GM12878 (cell line): ENCODE results near the gene CFAP57. TPM values are rescaled to one million over a fixed set of nuclear protein-coding genes. Genes with fewer than 3 reads are reported as not detected.

ENCODE experiments used
- ATF2 ChIP-seq: IDR thresholded peaks from 2 replicates; pipeline ENCODE4 v1.6.1; 2012; ENCODE audit warnings: low read length, inconsistent platforms
- ATF7 ChIP-seq: fragments of 450-650 bp; IDR thresholded peaks from 2 replicates; pipeline ENCODE4 v1.6.1; 2016; ENCODE audit warnings: low read depth, mild to moderate bottlenecking
- BHLHE40 ChIP-seq, 2 experiments: fragments of 450-650 bp in 1 of 2; IDR thresholded peaks; 2 replicates each; pipeline ENCODE4 v1.6.1; 2011 to 2017; ENCODE audit warnings: low read depth in 2 of 2, borderline replicate concordance in 1 of 2, improper control_type of control experiment in 1 of 2, low read length in 1 of 2, mild to moderate bottlenecking in 1 of 2
- CBX3 ChIP-seq: fragments of 200-600 bp; sonication (generic); IDR thresholded peaks from 2 replicates; pipeline ENCODE4 v1.6.1; 2016; ENCODE audit warnings: low read depth, borderline replicate concordance
- EP300 ChIP-seq, 2 experiments: fragments of 150-350 bp in 1 of 2; IDR thresholded peaks; 2 replicates each; pipeline ENCODE4 v1.6.1; 2011 to 2012; ENCODE audit warnings: low read depth in 2 of 2, low read length in 2 of 2, borderline replicate concordance in 1 of 2, improper control_type of control experiment in 1 of 2, inconsistent platforms in 1 of 2; ENCODE audit not compliant: control insufficient read depth in 1 of 2
- GATAD2B ChIP-seq: fragments of 450-650 bp; conservative IDR thresholded peaks from 2 replicates; pipeline ENCODE4 v1.6.1; 2017; ENCODE audit warnings: low read depth, mild to moderate bottlenecking, moderate library complexity
- KAT2A ChIP-seq: conservative IDR thresholded peaks from 2 replicates; pipeline ENCODE4 v1.6.1; 2011; ENCODE audit warnings: low read depth, low read length; ENCODE audit not compliant: control insufficient read depth
- MTA2 ChIP-seq: fragments of 450-650 bp; IDR thresholded peaks from 2 replicates; pipeline ENCODE4 v1.6.1; 2016; ENCODE audit warnings: low read depth, mild to moderate bottlenecking, moderate library complexity
- NFYA ChIP-seq: IDR thresholded peaks from 2 replicates; pipeline ENCODE4 v1.6.1; 2011; ENCODE audit warnings: low read depth, mild to moderate bottlenecking, low read length, improper control_type of control experiment, borderline replicate concordance
- RBBP5 ChIP-seq: fragments of 200-600 bp; sonication (generic); conservative IDR thresholded peaks from 2 replicates; pipeline ENCODE4 v1.6.1; 2016
- SMAD1 ChIP-seq: fragments of 450-650 bp; IDR thresholded peaks from 2 replicates; pipeline ENCODE4 v1.6.1; 2018; ENCODE audit warnings: mild to moderate bottlenecking, low read depth; ENCODE audit not compliant: partially characterized antibody
- SMARCA5 ChIP-seq: fragments of 450-650 bp; IDR thresholded peaks from 2 replicates; pipeline ENCODE4 v1.6.1; 2017; ENCODE audit warnings: mild to moderate bottlenecking
- TCF3 ChIP-seq: IDR thresholded peaks from 2 replicates; pipeline ENCODE4 v1.6.1; 2012; ENCODE audit warnings: low read depth, mild to moderate bottlenecking, low read length, borderline replicate concordance; ENCODE audit not compliant: insufficient read depth
- polyA plus RNA-seq, 11 experiments: library from polyadenylated mRNA; depleted of rRNA in 4 of 11; unstranded in 6 of 11; stranded (reverse) in 5 of 11; fragments of >200 nt; fragmentation: Nextera tagmentation in 4 of 11; fragmentation: Illumina TruSeq in 1 of 11; extraction: Ambion mirVana in 4 of 11; extraction: Trizol in 1 of 11; gene quantifications; 1 replicate in 1 of 11; 2 replicates in 10 of 11; pipeline versions ENCODE4 v1.2.1 to v1.2.3, GENCODE V29; 2011 to 2016; ENCODE audit warnings: inconsistent platforms in 2 of 11, missing spikeins in 2 of 11, low read depth in 1 of 11
- total RNA-seq, 4 experiments: library from RNA; depleted of rRNA in 3 of 4; stranded (reverse); fragments of >200 nt in 3 of 4; fragmentation: Illumina TruSeq in 1 of 4; extraction: Trizol in 1 of 4; gene quantifications; 2 replicates each; pipeline versions ENCODE4 v1.2.1 to v1.2.3, GENCODE V29; 2013 to 2021
- TF ChIP-seq, protein P1 (sequence below): fragments of 450-650 bp; IDR thresholded peaks from 2 replicates; pipeline ENCODE4 v1.6.1; 2018; ENCODE audit warnings: mild to moderate bottlenecking, low read depth, moderate library complexity; ENCODE audit not compliant: partially characterized antibody
- TF ChIP-seq, protein P2 (sequence below): IDR thresholded peaks from 2 replicates; pipeline ENCODE4 v1.6.1; 2012; ENCODE audit warnings: improper control_type of control experiment, low read depth, low read length; ENCODE audit not compliant: insufficient replicate concordance
- TF ChIP-seq, protein P3 (sequence below): fragments of 450-650 bp; IDR thresholded peaks from 2 replicates; pipeline ENCODE4 v1.6.1; 2014; ENCODE audit warnings: mild to moderate bottlenecking
- TF ChIP-seq, protein P4 (sequence below): fragments of 150-350 bp; IDR thresholded peaks from 2 replicates; pipeline ENCODE4 v1.6.1; 2014; ENCODE audit warnings: mild to moderate bottlenecking, low read depth, low read length

Gene CFAP57
- total and polyA plus RNA-seq, 10 of the 15 experiments (the other 5 are each of a cell fraction or from before 2014, with no cell fraction given), result 0.45 to 4.8 (median 1.3) TPM

GRCh38 chr1:43171876-43172526 is at the start of gene CFAP57, which contains the start of gene EBNA1BP2 (continued):
- TF ChIP-seq, protein P1, sequence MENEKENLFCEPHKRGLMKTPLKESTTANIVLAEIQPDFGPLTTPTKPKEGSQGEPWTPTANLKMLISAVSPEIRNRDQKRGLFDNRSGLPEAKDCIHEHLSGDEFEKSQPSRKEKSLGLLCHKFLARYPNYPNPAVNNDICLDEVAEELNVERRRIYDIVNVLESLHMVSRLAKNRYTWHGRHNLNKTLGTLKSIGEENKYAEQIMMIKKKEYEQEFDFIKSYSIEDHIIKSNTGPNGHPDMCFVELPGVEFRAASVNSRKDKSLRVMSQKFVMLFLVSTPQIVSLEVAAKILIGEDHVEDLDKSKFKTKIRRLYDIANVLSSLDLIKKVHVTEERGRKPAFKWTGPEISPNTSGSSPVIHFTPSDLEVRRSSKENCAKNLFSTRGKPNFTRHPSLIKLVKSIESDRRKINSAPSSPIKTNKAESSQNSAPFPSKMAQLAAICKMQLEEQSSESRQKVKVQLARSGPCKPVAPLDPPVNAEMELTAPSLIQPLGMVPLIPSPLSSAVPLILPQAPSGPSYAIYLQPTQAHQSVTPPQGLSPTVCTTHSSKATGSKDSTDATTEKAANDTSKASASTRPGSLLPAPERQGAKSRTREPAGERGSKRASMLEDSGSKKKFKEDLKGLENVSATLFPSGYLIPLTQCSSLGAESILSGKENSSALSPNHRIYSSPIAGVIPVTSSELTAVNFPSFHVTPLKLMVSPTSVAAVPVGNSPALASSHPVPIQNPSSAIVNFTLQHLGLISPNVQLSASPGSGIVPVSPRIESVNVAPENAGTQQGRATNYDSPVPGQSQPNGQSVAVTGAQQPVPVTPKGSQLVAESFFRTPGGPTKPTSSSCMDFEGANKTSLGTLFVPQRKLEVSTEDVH, result peak; percentile 87
- TF ChIP-seq KAT2A, result no peak
- no peak for TF ChIP-seq EP300 (IDR thresholded peaks at IDR 0.05; ENCODE audit: borderline replicate concordance in 1 of 2, control insufficient read depth in 1 of 2, low read depth in 2 of 2, low read length in 2 of 2)
- no peak for TF ChIP-seq CBX3
- no peak for TF ChIP-seq SMARCA5
- TF ChIP-seq ATF7, result peak; percentile 52; the same call in 1 of the 2 replicates
- no peak for TF ChIP-seq ATF2
- no peak for TF ChIP-seq NFYA
- TF ChIP-seq TCF3, result 0 out of 2 replicates have a peak, but pooled peaks have one; percentile 28
- TF ChIP-seq MTA2, result no peak
- TF ChIP-seq, protein P2, sequence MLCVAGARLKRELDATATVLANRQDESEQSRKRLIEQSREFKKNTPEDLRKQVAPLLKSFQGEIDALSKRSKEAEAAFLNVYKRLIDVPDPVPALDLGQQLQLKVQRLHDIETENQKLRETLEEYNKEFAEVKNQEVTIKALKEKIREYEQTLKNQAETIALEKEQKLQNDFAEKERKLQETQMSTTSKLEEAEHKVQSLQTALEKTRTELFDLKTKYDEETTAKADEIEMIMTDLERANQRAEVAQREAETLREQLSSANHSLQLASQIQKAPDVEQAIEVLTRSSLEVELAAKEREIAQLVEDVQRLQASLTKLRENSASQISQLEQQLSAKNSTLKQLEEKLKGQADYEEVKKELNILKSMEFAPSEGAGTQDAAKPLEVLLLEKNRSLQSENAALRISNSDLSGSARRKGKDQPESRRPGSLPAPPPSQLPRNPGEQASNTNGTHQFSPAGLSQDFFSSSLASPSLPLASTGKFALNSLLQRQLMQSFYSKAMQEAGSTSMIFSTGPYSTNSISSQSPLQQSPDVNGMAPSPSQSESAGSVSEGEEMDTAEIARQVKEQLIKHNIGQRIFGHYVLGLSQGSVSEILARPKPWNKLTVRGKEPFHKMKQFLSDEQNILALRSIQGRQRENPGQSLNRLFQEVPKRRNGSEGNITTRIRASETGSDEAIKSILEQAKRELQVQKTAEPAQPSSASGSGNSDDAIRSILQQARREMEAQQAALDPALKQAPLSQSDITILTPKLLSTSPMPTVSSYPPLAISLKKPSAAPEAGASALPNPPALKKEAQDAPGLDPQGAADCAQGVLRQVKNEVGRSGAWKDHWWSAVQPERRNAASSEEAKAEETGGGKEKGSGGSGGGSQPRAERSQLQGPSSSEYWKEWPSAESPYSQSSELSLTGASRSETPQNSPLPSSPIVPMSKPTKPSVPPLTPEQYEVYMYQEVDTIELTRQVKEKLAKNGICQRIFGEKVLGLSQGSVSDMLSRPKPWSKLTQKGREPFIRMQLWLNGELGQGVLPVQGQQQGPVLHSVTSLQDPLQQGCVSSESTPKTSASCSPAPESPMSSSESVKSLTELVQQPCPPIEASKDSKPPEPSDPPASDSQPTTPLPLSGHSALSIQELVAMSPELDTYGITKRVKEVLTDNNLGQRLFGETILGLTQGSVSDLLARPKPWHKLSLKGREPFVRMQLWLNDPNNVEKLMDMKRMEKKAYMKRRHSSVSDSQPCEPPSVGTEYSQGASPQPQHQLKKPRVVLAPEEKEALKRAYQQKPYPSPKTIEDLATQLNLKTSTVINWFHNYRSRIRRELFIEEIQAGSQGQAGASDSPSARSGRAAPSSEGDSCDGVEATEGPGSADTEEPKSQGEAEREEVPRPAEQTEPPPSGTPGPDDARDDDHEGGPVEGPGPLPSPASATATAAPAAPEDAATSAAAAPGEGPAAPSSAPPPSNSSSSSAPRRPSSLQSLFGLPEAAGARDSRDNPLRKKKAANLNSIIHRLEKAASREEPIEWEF, result no peak
- TF ChIP-seq, protein P3, sequence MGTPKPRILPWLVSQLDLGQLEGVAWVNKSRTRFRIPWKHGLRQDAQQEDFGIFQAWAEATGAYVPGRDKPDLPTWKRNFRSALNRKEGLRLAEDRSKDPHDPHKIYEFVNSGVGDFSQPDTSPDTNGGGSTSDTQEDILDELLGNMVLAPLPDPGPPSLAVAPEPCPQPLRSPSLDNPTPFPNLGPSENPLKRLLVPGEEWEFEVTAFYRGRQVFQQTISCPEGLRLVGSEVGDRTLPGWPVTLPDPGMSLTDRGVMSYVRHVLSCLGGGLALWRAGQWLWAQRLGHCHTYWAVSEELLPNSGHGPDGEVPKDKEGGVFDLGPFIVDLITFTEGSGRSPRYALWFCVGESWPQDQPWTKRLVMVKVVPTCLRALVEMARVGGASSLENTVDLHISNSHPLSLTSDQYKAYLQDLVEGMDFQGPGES, result peak; percentile 57; the same call in 1 of the 2 replicates
- no peak for TF ChIP-seq SMAD1
- TF ChIP-seq, protein P4, sequence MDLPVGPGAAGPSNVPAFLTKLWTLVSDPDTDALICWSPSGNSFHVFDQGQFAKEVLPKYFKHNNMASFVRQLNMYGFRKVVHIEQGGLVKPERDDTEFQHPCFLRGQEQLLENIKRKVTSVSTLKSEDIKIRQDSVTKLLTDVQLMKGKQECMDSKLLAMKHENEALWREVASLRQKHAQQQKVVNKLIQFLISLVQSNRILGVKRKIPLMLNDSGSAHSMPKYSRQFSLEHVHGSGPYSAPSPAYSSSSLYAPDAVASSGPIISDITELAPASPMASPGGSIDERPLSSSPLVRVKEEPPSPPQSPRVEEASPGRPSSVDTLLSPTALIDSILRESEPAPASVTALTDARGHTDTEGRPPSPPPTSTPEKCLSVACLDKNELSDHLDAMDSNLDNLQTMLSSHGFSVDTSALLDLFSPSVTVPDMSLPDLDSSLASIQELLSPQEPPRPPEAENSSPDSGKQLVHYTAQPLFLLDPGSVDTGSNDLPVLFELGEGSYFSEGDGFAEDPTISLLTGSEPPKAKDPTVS, result no peak
- no peak for TF ChIP-seq GATAD2B
- peak; percentile 87 to 94 for TF ChIP-seq BHLHE40 (IDR thresholded peaks at IDR 0.05; ENCODE audit: borderline replicate concordance in 1 of 2, low read depth in 2 of 2, low read length in 1 of 2)
- no peak for TF ChIP-seq RBBP5
